HG03469 (cell line): Measurements from ENCODE around the gene ASXL1.
"Not testable (repeated sequence)": the region's sequence is repeated elsewhere in the genome, so short reads cannot be mapped to it uniquely, and the experiment has no call there.

Experiments used
- ATAC-seq: cut with Tn5 transposase; IDR thresholded peaks from one replicate; pipeline ENCODE4 v1.9.1; 2021; ENCODE audit warnings: mild to moderate bottlenecking, moderate library complexity, moderate number of reproducible peaks; ENCODE audit not compliant: unreplicated experiment

The ASXL1 gene

DNA sequence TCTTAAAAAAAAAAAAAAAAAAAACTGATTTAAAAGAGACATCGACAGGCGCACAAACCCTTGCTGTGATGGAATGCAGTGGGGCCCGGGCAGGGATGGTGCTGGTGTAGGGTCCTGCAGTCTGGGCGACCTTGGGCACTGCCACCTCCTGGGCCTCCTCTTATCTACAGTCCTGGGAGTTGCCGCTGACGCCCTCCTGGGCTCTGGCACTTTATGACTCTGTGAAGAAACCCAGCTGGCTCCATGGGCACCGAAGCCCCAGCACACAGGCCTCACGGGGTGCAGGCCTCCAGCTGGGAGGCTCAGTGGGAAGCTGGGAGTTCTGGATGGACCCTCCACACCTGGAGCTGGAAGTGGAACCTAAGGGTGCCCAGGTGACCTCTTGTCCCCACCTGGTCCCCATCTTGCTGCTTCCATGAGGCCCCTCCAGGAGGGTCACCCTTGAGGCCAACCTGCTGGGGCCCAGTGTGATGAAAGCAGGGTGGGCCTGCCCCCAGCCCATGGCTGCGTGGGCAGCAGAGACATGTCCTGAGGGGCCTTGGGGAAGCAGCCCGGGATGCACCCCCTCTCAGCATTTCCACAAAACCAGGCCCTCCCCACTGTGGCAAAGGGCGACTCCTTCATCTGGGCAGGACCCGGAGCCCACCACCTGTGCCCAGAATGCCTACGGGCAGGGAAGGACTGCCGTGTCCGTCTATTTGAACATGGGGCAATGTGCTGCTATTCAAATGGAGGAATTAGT is 104.9 kb downstream of the ASXL1 start:
- no peak for ATAC-seq

GRCh38 chr20:32463642-32464400 is 105.7 kb downstream of the ASXL1 start:
- ATAC-seq = no peak

DNA sequence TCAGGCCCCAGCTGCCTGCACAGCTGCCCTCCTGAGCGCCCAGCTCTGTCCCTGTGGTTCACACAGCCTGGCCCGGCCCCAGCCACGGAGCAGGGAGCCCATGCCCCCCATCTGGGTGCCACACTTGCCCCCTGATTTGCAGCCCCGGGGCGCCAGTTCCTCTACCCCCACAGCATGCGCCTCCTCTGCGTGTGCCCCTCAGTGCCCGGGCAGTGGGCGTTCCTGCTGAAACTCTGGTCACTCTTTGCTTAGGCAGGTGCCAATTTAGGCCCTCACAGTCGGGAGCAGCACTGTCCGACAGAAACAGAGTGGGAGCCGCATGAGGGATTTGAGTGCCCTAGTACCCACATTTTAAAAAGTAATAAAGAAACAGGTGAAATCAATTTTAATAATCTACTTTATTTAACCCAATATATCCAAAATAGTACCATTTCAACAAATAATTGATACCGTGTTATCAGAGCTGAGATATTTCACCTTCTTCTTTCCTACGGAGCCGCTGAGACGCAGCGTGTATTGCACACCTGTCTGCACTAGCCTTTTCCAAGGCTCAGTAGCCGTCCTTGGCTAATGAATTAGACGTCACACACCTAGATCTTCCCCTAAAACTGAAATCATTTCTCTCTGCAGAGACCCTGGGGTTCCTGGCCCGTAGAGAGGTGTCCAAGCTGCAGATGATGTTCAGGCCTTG is 106.4 kb downstream of the ASXL1 start:
- no peak for ATAC-seq

DNA sequence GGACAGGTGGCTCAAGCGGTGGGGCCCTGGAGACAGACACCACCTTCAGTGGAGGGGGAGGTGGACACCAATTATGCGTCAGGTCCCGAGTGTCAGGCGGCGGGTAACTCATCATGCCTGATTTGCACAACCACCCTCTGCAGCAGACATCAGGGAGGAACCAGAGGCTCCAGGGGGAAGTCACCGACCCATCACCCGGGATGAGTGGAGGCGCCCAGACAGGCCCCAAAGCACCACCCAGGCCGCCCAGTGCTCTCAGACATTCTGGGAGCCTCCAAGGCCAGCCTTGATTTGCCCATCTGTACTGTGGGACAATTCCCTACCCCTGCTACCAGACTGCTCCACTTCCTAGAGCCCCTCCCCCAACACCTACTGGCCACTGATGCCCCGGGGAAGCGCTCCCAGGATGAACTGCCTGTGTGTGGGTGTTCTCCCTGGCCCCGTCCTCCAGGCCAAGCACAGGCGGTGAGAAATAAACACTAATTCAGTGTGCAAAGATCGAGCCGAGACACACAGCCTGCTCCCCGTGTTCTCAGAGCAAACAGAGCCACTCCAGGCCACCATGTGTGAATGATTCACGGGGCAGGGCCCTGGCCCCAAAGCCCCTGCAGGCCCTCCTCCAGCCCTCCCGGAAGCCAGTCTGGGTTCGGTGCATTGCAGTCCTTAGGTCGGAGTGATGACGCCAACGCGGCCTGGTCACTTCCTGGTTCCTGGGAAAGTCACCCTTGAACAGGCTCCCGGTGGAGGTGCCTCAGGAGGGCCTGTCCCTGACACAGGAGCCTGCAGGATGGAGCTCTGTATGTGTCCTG is 107.2 kb downstream of the ASXL1 start:
- no peak for ATAC-seq

GRCh38 chr20:32465901-32466675 is 108.0 kb downstream of the ASXL1 start:
- not testable (repeated sequence) for ATAC-seq

- ATAC-seq = no peak
Measured at GRCh38 chr20:32466739-32467505, 108.8 kb downstream of the ASXL1 start.

- no peak for ATAC-seq
Measured at GRCh38 chr20:32467506-32468312, 109.6 kb downstream of the ASXL1 start.

DNA sequence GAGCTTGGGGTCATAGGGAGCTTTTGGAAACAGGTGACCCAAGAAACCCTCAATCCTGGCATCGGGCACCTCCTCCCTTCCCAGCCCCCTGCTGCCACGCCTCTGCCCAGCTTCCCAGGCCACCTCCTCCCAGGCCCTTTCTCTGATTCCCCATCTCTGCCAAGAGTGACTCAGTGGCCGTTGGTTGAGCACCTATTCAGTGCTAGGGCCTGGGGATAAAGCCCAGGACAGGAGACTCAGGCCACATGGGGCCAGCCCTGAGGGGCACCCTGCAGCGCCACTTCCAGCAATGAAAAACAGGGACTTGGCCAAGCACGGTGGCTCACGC is 110.1 kb downstream of the ASXL1 start:
- no peak for ATAC-seq

DNA sequence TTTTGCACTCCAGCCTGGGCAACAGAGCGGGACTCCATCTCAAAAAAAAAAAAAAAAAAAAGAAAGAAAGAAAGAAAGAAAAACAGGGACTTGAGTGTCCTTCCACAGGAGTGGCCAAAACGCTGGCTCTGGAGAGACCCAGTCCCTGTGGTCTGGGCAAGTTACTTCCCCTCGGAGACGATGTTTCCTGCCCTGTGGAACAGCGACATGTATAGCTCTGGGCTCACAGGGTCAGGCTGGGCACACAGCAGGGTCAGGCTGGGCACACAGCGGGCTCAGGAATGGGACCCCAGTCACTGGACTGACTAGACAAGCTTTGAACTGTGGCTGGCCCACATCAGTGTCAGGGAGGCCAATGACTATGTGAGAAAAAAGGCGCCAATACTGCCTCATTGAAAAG is 110.7 kb downstream of the ASXL1 start:
- no peak for ATAC-seq

DNA sequence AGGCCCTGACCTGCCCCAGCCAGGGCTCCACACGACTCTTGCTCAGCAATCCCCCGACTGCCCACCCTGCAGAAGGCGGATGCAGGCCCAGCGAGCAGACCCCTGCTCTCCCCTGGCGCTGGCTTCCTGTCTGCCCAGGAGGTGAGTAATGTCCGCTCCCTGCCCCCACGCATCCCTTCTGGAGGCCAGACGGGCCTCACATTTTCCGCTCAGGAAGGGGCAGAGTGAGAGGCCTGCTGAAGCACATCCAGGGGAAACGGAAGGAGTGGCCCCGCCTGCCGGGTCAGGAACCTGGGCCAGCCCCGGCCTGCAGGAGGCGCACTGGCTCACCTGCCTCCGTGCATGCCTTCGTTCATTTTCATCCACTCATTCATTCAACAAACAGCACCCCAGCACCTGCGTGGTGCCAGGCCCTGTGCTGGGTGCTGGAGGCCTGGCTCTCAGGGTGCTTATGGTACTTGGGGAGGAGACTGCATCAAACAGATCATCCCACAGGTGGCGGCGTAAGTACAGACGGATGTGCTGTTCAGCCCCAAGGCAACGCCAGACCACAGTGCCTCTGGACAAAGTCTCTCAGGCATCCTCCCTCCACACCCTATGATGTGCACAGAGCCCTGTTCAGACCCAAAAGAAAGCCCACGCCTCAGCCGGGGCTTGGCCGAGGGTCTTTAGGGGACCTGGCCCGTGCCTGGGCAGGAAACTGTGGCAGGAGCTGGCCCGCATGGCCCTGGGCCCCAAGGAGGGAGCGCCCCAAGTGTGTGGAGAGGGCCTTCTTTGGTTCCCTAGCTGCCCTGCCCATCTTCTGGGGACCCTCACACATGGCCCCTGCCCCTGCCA is 112.1 kb downstream of the ASXL1 start:
- ATAC-seq = no peak

DNA sequence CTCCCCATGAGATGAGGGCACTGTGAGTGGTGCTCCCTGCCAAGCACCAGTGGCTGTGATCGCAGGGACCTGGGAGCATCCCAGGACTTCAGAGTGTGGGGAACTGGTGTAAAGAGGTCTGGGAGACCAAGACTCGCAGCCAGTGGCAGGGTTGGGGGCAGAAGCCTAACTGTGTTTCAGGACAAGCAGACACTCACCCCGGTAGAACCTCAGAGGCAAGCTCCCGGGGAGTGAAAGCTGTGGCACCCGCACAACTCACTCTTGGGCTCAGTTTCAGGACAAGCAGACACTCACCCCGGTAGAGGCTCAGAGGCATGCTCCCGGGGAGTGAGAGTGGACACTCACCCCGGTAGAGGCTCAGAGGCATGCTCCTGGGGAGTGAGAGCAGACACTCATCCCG is 112.8 kb downstream of the ASXL1 start:
- ATAC-seq = no peak

- no peak for ATAC-seq
Measured at GRCh38 chr20:32472581-32473207, 114.6 kb downstream of the ASXL1 start.

GRCh38 chr20:32473231-32474008 is 115.3 kb downstream of the ASXL1 start:
- no peak for ATAC-seq

- ATAC-seq = no peak
Measured at GRCh38 chr20:32474009-32474716, 116.0 kb downstream of the ASXL1 start.

DNA sequence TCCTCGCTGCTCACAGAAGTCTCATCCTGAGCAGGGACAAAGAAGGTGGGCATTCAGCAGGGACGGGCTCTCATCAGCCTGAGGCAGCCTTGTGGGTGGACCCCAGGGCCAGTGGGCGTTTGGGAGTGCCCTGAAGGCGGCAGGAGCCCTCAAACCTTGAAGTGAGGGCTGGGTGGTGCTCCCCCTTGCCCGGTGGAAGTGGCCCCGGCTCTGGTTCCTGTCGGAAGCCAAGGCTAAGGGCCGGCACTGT is 116.5 kb downstream of the ASXL1 start:
- no peak for ATAC-seq
